ENCODE results near the gene IGSF6. TPM values are rescaled to one million over a fixed set of nuclear protein-coding genes. Genes with fewer than 3 reads are reported as not detected.
"Not testable (repeated sequence)": the region's sequence is repeated elsewhere in the genome, so short reads cannot be mapped to it uniquely, and the experiment has no call there.

Gene IGSF6
- polyA plus RNA-seq, 1 donor from 2014 or later: not detected

DNA sequence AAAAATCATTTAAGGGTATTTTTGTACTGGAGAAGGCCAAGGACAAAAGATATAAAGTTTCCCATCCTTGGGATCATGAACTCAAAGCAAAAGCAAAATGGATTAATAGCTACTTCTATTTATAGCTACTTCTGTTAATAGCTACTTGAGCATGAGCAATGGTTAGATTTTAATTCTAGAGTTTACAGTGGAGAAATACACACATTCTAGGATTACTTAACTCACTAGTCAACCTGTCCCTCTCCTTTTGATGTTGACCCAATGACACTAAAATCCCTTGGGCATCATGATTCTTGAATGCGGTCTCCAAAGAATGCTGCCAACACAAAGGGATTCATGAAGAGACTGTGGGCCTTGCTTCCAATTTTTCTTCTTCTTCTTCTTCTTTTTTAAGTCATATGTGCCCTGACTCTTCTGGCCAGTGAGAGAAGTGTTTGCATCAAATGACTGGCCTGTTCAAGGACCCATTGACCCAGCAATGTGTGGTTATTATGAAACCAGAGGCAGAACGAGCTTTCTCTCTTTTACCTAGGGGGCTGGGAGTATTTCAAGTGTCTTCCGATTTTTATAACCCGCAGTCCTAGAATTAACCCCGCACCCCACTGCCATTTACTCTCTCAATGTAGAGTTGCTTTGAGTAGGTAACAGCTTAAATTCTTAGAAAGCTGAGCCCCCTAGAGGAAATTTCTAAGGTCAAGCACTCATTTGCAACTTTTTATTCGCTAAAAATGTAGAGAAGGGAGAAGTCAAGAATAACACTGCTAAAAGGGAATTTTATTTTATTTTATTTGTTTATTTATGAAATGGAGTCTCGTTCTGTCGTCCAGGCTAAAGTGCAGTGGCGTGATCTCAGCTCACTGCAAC is 46.0 kb upstream of the IGSF6 start:
- Histone ChIP-seq H3K79me2 (replicated peaks; ENCODE audit: insufficient read depth, low read length) (no peaks in the 10 kb centered on the region), H3K4me2 (ENCODE audit: low read length) (no peak overlapping the region), H2AFZ (ENCODE audit: low read depth, low read length) (no peak overlapping the region), H3K9me2 (ENCODE audit: insufficient read depth, low read length) (no peaks in the 10 kb centered on the region), H3F3A (ENCODE audit: insufficient read depth, low read length, poor library complexity, severe bottlenecking) (no peaks in the 10 kb centered on the region), H4K20me1 (ENCODE audit: insufficient read depth) (no peaks in the 10 kb centered on the region), H3K27ac (ENCODE audit: low read length) (no peak overlapping the region), H3K9me3 (ENCODE audit: low read length) (no peaks in the 10 kb centered on the region), H3K4me3 (ENCODE audit: low read length) (no peak overlapping the region), H3K36me3 (ENCODE audit: insufficient read depth, low read length) (no peaks in the 10 kb centered on the region), H3K27me3 (ENCODE audit: insufficient read depth, low read depth, low read length) (no peaks in the 10 kb centered on the region), H3K9ac (ENCODE audit: low read length) (no peak overlapping the region)
- TF ChIP-seq, protein P1, sequence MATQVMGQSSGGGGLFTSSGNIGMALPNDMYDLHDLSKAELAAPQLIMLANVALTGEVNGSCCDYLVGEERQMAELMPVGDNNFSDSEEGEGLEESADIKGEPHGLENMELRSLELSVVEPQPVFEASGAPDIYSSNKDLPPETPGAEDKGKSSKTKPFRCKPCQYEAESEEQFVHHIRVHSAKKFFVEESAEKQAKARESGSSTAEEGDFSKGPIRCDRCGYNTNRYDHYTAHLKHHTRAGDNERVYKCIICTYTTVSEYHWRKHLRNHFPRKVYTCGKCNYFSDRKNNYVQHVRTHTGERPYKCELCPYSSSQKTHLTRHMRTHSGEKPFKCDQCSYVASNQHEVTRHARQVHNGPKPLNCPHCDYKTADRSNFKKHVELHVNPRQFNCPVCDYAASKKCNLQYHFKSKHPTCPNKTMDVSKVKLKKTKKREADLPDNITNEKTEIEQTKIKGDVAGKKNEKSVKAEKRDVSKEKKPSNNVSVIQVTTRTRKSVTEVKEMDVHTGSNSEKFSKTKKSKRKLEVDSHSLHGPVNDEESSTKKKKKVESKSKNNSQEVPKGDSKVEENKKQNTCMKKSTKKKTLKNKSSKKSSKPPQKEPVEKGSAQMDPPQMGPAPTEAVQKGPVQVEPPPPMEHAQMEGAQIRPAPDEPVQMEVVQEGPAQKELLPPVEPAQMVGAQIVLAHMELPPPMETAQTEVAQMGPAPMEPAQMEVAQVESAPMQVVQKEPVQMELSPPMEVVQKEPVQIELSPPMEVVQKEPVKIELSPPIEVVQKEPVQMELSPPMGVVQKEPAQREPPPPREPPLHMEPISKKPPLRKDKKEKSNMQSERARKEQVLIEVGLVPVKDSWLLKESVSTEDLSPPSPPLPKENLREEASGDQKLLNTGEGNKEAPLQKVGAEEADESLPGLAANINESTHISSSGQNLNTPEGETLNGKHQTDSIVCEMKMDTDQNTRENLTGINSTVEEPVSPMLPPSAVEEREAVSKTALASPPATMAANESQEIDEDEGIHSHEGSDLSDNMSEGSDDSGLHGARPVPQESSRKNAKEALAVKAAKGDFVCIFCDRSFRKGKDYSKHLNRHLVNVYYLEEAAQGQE (IDR thresholded peaks at IDR 0.05; ENCODE audit: borderline replicate concordance): no peak

DNA sequence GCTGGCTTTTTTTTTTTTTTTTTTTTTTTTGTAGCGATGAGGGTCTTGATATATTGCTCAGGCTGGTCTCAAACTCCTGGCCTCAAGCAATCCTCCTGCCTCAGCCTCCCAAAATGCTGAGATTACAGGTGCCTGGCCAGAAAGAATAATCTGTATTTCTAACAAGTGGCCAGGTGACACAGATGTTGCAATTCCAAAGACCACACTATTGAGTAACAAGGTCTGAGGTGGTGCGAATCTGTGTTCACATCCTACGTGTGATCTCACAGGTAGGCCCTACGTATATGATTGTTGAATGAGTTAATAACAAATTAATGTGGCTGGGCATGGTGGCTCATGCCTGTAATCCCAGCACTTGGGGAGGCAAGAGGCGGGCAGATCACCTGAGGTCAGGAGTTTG is 44.6 kb upstream of the IGSF6 start:
- no peaks in the 10 kb centered on the region for H3K9me2 ChIP-seq (ENCODE audit: insufficient read depth, low read length)
- no peak overlapping the region for H2AFZ ChIP-seq (ENCODE audit: low read depth, low read length)
- TF ChIP-seq, protein P2, sequence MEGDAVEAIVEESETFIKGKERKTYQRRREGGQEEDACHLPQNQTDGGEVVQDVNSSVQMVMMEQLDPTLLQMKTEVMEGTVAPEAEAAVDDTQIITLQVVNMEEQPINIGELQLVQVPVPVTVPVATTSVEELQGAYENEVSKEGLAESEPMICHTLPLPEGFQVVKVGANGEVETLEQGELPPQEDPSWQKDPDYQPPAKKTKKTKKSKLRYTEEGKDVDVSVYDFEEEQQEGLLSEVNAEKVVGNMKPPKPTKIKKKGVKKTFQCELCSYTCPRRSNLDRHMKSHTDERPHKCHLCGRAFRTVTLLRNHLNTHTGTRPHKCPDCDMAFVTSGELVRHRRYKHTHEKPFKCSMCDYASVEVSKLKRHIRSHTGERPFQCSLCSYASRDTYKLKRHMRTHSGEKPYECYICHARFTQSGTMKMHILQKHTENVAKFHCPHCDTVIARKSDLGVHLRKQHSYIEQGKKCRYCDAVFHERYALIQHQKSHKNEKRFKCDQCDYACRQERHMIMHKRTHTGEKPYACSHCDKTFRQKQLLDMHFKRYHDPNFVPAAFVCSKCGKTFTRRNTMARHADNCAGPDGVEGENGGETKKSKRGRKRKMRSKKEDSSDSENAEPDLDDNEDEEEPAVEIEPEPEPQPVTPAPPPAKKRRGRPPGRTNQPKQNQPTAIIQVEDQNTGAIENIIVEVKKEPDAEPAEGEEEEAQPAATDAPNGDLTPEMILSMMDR (IDR thresholded peaks at IDR 0.05; ENCODE audit: poor library complexity, severe bottlenecking): no peak
- TF ChIP-seq MXI1 (conservative IDR thresholded peaks at IDR 0.05; ENCODE audit: poor library complexity, severe bottlenecking) (no peak), EZH2 (IDR thresholded peaks at IDR 0.05; ENCODE audit: borderline replicate concordance, insufficient read depth, low read length, poor library complexity, severe bottlenecking) (no peak)

DNA sequence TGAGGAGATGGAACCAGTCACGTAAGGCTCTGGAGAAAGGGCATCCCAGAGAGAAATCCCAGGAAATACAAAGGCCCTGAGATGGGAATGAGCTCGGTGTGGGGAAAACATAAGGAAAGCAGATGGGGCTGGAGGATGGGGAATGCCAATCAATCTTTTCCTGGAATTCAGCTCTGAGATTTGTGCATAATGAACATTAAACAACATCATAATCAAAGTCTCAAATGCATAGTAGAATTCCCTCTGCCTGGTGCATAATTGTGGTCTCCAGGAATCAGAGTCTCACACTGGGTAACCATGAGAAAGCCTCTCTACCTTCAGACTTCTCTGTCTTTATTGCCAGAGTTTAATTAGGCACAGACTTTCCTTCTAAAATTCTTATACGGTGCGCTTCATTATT is 42.2 kb upstream of the IGSF6 start:
- Histone ChIP-seq H4K20me1 (ENCODE audit: insufficient read depth) (no peaks in the 10 kb centered on the region), H3K79me2 (replicated peaks; ENCODE audit: insufficient read depth, low read length) (no peaks in the 10 kb centered on the region), H3K27ac (ENCODE audit: low read length) (no peak overlapping the region), H3K4me2 (ENCODE audit: low read length) (no peak overlapping the region), H3K36me3 (ENCODE audit: insufficient read depth, low read length) (no peaks in the 10 kb centered on the region), H3K27me3 (ENCODE audit: insufficient read depth, low read depth, low read length) (no peaks in the 10 kb centered on the region), H2AFZ (ENCODE audit: low read depth, low read length) (no peak overlapping the region), H3K4me3 (ENCODE audit: low read length) (no peak overlapping the region), H3K9ac (ENCODE audit: low read length) (no peak overlapping the region), H3F3A (ENCODE audit: insufficient read depth, low read length, poor library complexity, severe bottlenecking) (no peaks in the 10 kb centered on the region), H3K9me3 (ENCODE audit: low read length) (no peaks in the 10 kb centered on the region), H3K9me2 (ENCODE audit: insufficient read depth, low read length) (no peaks in the 10 kb centered on the region)
- TF ChIP-seq EZH2 (IDR thresholded peaks at IDR 0.05; ENCODE audit: borderline replicate concordance, insufficient read depth, low read length, poor library complexity, severe bottlenecking): no peak
- TF ChIP-seq EP300 (conservative IDR thresholded peaks at IDR 0.05; ENCODE audit: poor library complexity, severe bottlenecking): no peak

More for the DNA sequence above, 44.6 kb upstream of the IGSF6 start:
- Histone ChIP-seq H3K27ac (ENCODE audit: low read length) (no peak overlapping the region), H3K4me2 (ENCODE audit: low read length) (no peak overlapping the region), H3K9me3 (ENCODE audit: low read length) (no peaks in the 10 kb centered on the region), H3F3A (ENCODE audit: insufficient read depth, low read length, poor library complexity, severe bottlenecking) (no peaks in the 10 kb centered on the region), H3K27me3 (ENCODE audit: insufficient read depth, low read depth, low read length) (no peaks in the 10 kb centered on the region), H3K36me3 (ENCODE audit: insufficient read depth, low read length) (no peaks in the 10 kb centered on the region), H3K79me2 (replicated peaks; ENCODE audit: insufficient read depth, low read length) (no peaks in the 10 kb centered on the region), H3K4me3 (ENCODE audit: low read length) (no peak overlapping the region), H3K9ac (ENCODE audit: low read length) (no peak overlapping the region), H4K20me1 (ENCODE audit: insufficient read depth) (no peaks in the 10 kb centered on the region)

DNA sequence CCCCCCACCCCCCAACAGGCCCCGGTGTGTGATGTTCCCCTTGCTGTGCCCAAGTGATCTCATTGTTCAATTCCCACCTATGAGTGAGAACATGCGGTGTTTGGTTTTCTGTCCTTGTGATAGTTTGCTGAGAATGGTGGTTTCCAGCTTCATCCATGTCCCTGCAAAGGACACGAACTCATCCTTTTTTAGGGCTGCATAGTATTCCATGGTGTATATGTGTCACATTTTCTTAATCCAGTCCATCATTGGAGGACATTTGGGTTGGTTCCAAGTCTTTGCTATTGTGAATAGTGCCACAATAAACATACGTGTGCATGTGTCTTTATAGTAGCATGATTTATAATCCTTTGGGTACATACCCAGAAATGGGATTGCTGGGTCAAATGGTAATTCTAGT is 38.6 kb upstream of the IGSF6 start:
- H2AFZ ChIP-seq (ENCODE audit: low read depth, low read length); H3K79me2 ChIP-seq (replicated peaks; ENCODE audit: insufficient read depth, low read length); H3K9me2 ChIP-seq (ENCODE audit: insufficient read depth, low read length); H3K27me3 ChIP-seq (ENCODE audit: insufficient read depth, low read depth, low read length); H3K4me2 ChIP-seq (ENCODE audit: low read length); H3K9ac ChIP-seq (ENCODE audit: low read length); H3K27ac ChIP-seq (ENCODE audit: low read length); H3F3A ChIP-seq (ENCODE audit: insufficient read depth, low read length, poor library complexity, severe bottlenecking); H3K9me3 ChIP-seq (ENCODE audit: low read length); H3K36me3 ChIP-seq (ENCODE audit: insufficient read depth, low read length); H3K4me3 ChIP-seq (ENCODE audit: low read length); H4K20me1 ChIP-seq (ENCODE audit: insufficient read depth): not testable (repeated sequence)

All from neural cell (in vitro differentiated cells).